ENCODE data around the gene KCNMA1.

The KCNMA1 gene

DNA sequence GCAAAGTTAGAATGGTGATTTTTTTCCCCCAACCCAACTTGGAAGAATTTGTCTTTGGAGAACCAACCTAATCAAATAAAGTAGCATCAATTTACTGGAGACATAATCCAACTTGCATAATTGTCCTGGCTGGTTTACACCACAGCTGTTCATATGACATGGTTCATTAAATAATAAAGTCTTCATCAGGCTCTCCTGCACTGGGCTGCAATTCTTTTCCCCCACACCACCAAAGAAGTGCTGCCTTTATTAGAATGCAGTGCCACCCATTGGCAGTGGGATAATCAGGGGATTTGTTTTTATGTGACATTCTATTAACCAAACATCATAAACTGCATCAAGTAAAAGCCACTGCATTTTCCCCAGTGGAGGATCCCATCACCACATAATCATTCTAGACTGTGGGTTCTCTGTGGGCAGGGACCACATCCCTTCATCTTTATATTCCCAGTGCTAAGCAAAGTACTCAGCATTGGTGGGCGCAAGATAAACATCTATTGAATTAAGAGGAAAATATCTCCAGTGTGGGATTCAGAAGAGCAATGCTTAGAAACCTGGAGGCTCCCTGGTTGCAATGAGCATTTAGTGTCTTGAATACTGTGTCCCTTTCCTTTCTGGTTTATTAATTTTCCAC is 322.0 kb downstream of the KCNMA1 start:
- DNase-seq, result no peak

- no peak for DNase-seq
Observed at GRCh38 chr10:77313066-77313750, 324.4 kb downstream of the KCNMA1 start.

DNA sequence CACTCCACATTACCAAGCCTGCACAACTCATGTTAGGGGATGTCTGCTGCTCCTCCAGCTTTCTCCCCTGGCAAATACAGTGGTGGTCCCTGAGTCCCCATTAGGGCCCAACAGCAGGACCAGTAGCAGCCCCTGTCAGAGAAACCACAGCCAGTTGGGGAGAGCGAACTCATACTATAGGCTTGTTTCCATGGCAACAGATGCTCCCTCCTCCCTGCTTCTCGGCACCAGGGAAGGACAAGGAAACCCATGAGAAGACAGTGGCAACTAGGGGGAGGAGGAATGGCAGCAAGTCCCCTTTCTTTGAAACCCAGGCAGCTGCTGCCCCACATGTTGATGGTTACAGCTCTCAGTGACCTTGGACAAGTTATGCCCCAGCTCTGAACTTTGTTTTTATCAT is 326.4 kb downstream of the KCNMA1 start:
- DNase-seq, result no peak

DNA sequence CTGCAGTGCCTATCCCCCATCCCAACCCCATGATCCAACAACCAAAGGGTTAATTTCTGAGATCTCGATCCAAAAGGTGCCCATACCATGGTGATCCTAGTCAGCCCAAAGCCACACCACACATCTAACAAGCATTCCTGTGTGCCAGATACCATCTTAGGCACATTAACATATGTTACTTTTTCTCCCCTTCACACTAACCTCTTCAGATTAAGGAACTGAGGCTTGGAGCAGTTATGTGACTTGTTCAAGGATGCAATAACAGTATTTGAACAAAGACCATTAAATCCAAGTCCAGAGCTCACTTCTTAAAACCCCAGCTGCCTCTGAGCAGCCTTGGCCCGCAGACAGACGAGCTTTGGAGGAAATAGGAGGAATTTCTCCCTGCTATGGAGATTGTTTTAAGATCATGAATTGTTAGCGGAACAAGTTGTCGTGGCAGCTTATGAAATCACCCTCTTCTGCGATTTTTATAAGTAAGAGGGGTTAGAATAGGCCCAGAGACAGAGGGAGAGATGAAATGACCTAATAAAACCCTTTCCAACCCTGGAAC is 327.2 kb downstream of the KCNMA1 start:
- no peak for DNase-seq

- DNase-seq, result no peak
Observed at GRCh38 chr10:77309509-77309908, 328.1 kb downstream of the KCNMA1 start.

DNA sequence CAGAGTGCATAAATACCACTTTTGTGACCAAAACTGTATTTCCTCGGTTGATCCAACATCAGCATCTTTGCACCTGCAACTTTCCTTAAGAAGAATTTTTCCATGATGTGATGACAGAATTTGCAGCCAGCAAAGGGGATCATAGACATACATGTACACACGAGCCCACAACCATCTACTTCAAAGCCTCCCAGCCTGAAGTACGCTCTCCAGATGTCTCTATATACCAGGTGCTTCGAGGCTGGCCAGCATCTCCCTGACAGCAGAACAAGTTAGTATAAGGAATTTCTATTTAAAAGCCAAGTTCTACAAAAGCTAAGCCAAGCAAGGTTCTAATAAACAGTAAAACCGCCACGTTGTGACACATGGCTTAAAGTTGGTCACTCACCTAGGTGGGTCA is 328.5 kb downstream of the KCNMA1 start:
- DNase-seq, result no peak

GRCh38 chr10:77308084-77308732 is 329.4 kb downstream of the KCNMA1 start:
- DNase-seq, result no peak

GRCh38 chr10:77306666-77307065 is 330.9 kb downstream of the KCNMA1 start:
- no peak for DNase-seq

DNA sequence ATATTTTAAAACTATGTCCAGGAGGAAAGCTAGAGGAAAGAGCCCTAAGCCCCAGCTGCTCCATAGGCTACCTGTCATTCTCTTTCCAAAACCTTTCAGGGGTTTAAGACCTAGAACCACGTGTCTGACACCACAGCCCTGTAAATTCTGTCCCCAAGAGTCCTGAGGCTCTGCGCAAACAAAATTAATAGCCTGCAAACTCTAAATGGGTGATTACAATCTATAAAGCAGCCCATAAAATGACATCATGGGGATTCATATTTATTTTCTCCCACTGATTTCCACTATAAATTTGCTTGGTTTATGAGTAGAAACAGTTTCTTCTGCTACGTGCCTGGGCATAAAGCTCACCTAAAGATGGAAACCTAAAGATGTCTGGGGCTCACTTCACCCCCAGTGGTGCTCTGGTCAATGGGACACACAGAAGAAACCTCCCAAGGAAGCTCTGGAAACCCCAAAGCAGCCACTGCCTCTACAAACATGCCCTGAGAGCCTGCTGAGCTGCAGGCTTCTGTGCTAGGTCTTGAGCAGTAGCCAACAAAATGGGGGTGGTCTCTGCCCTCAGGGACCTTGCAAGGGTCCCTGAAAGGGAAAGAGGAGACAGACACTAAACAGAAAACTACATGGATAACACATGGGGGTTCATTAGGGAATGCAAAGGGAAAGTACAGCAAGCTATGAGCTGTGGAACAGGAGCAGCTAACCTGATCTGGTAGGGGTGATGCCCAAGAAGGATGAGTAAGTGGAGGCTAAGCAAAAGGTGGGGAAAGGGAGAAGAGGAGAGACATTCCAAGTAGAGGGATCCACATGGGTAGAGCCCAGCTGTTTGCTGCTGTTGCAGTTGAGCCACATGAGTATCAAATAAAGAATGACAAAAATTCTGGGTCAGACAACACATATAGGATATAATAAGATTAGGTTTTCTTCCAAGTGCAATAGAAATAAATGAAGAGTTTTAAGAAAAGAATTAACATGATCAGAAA is 331.7 kb downstream of the KCNMA1 start:
- no peak for DNase-seq

GRCh38 chr10:77304192-77304591 is 333.4 kb downstream of the KCNMA1 start:
- DNase-seq, result no peak

DNA sequence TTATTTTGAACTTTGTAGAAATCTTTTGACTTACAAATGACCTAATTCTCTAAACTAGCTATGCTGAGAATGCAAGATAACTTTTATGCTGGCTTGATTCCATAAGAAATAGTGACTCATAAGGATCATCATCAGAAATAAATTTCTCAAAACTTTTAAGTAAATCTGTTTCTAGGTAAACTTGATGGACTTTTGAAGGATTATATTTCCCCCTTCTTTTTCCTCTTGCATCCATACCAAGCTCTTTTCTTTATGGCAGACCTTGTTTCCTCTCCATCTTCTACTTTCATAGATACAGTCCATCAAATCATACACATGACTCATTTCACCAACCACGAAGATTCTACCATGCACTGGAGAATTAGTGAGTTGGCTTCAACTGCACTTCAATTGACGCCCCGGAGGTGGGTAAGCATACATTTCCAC is 336.3 kb downstream of the KCNMA1 start:
- DNase-seq, result no peak

GRCh38 chr10:77300682-77301302 is 336.8 kb downstream of the KCNMA1 start:
- DNase-seq, result no peak

GRCh38 chr10:77299320-77299719 is 338.3 kb downstream of the KCNMA1 start:
- no peak for DNase-seq

DNA sequence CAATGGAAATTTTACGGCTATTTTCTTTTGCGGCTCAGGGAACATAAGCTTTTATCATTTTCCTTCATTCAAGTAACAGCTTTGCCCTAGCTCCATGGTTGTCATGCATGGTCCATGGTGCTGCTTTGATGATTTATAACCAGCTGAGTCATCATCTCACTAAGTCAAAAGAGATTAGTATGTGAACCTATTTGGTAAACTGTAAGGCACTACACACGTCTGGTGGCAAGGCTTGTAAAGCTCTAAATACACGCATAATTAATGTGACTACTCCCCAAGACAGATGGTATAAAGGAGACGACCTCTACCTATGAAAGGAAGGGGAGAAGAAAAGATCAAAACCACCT is 340.2 kb downstream of the KCNMA1 start:
- no peak for DNase-seq

- DNase-seq, result no peak
Observed at GRCh38 chr10:77296534-77297392, 340.8 kb downstream of the KCNMA1 start.

GRCh38 chr10:77293773-77294172 is 343.8 kb downstream of the KCNMA1 start:
- DNase-seq, result no peak

GRCh38 chr10:77293347-77293746 is 344.3 kb downstream of the KCNMA1 start:
- DNase-seq, result no peak

DNA sequence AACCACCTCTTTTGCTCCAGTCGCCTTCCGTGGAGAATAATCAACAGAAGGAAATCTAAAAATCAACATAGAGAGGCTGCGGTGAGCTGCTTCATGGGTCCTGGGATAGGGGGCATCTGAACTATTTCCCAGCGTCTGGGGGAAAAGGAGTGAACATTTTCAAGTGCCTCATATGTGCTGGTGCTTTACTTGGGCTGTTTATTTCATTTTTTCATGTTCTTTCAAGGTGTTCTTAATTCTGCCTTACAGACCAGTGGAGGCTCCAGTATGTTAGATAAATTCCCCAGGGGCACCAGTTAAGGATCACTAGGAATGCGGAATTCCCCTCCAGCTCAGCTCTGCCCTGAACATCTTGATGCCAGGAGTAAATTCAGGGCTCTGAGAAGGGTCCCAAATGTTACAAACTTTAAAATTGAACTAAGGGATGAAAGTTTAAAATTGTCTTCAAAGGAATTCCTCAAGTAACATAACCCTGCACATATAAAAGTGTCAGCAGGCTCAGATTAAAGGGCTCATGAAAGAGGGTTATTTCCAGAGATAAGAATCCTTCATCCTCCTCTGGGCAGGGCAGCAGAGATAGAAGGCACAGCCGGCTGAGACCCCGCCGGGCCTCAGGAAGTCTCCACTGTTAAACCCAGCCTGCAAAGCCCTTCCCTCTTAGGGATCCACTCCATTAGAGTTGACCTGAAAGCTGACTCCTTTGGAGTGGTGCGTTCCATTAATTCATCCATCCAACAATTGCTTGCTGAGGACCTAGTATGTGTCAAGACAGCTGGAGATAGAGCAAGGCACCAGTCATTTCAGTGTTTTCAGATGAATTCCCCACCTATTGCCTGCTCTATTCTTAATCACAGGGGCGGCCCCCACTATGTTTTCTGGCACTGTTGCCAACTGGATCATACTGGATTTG is 345.8 kb downstream of the KCNMA1 start:
- no peak for DNase-seq

- peak in 2 of 3 donors; percentile 20 to 24 for DNase-seq
Observed at GRCh38 chr10:77290528-77291155, 347.0 kb downstream of the KCNMA1 start.

DNA sequence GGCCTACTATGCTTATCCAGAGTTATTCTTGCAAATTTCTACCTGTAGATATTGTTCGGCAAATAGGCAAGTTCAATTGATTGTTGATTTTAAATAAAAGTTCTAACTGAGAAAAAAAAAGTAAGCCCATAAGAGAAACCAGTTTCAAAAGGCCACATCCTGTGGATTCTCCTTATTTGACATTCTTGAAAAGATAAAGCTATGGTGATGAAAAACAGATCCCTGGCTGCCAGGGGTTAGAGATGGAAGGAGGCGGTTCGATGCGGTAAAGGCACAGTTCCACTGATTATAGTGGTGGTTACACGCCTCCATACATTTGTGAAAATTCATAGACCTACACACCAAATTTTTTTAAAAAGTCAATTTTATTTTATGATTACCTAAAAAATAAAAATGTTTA is 347.8 kb downstream of the KCNMA1 start:
- DNase-seq, result no peak

Data from suppressor macrophage treated with lipopolysaccharide for 1 hour (primary cell).